Stimulated activated CD4-positive, alpha-beta T cell treated with anti-CD3 and anti-CD28 coated beads, Interleukin-12 subunit alpha, Interleukin-12 subunit beta, amount 100 ng/mL, for 4 hours (primary cell): Measurements from ENCODE around the gene FAM76A.
"Not testable (repeated sequence)": the region's sequence is repeated elsewhere in the genome, so short reads cannot be mapped to it uniquely, and the experiment has no call there.

Experiments
- DNase-seq: peaks from one replicate; pipeline ENCODE4 v3.0.0-alpha.2; 2020

Gene FAM76A

GRCh38 chr1:27782950-27783349 is 57.2 kb downstream of the FAM76A start:
- no peak for DNase-seq

GRCh38 chr1:27784700-27785099 is 58.9 kb downstream of the FAM76A start:
- no peak for DNase-seq

DNA sequence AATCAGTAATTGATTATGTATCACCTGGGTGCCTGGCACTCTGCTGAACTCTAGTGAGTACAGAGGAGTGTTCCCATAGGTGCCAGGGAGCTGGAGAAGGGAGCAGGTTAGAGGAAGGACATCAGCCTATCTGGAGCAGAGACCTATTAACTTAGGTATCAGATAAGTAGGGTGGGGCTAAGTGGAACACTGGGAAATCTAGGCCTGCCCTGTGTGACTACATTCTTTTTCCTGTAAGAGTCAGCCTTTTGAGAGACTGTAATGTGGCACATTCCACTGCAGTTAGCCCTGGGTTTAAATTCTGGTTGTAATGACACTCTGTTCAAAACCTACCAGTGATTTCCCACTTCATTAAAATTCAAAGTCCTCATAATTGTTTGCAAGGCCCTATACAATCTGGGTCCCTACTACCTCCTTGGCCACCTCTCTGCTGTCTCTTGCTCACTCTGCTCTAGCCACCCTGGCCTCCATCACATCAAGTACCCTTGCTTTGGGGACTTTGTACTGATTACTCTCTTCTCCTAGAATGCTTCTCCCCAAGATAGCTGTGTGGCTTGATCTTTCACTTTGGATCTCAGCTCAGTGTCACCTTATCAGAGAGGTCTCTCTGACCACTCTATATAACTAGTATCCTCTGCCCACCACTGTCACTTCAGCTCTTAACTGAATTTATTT is 60.2 kb downstream of the FAM76A start:
- no peak for DNase-seq

DNA sequence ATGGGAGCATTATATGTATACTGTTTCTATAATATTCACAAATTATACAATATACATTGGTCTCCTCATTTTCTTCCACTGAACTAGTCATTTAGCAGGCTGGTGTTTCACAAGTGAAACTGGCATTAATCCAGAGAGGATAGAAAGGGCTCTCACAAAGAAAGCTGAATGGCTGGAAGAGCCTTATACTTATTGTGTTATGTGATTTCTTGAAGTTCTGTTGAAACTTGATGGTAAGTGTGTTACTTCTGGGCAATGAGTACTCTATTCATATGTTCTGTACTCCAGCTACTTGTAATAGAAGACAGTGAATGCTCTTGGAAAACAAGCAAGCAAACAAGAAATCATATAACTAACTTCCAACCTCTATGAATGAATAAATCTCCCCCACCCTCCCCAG is 62.1 kb downstream of the FAM76A start:
- no peak for DNase-seq

DNA sequence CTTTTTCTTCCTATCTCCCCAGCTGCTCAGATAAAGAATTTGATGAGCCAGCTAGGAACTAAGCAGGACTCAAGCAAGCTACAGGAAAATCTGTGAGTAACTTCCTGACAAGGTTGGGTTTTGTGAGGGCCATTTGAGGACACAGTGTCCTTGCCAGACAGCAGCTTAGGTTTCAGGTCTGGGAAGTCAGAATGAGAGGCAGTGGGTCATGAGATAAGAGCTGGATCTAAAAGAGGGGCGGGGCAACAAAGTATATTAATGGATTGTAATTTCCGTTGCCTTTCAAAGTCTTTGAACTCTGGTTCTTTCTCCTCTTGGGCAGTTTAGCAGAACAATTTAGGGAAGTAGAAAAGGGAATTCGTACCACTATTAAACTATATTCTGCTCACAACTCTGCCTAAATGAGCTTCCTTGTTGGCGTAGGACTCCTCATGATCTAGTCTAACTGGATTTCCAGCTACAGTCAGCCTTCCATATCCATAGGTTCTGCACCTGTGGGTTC is 63.8 kb downstream of the FAM76A start:
- DNase-seq, result no peak

DNA sequence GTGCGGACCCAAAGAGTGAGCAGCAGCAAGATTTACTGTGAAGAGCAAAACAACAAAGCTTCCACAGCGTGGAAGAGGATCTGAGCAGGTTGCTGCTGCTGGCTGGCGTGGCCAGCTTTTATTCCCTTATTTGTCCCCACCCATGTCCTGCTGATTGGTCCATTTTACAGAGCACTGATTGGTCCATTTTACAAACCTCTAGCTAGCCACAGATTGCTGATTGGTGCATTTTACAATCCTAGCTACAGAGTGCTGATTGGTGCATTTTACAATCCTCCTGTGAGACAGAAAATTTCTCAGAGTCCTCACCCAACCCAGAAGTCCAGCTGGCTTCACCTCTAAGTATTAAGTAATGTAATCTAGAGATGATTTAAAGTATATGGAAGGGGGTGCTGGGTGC is 64.5 kb downstream of the FAM76A start:
- DNase-seq, result not testable (repeated sequence)

- no peak for DNase-seq
Measured at GRCh38 chr1:27795601-27796000, 69.8 kb downstream of the FAM76A start.

GRCh38 chr1:27804791-27805190 is 79.0 kb downstream of the FAM76A start:
- DNase-seq, result no peak

- no peak for DNase-seq
Measured at GRCh38 chr1:27806758-27807157, 81.0 kb downstream of the FAM76A start.

GRCh38 chr1:27807385-27807784 is 81.6 kb downstream of the FAM76A start:
- DNase-seq, result no peak

DNA sequence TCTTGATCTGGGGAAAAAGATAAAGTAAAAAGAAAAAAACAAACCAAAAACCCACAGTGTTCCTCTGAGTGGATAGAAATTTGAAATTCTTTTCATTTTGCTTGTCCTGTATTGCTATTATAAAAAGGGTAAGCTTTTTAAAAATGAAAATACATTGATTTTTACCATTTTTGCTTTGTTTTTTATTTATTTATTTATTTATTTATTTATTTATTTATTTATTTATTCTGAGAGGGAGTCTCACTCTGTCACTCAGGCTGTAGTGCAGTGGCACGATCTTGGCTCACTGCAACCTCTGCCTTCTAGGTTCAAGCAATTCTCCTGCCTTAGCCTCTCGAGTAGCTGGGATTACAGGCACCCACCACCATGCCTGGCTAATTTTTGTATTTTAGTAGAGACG is 82.4 kb downstream of the FAM76A start:
- DNase-seq, result not testable (repeated sequence)

DNA sequence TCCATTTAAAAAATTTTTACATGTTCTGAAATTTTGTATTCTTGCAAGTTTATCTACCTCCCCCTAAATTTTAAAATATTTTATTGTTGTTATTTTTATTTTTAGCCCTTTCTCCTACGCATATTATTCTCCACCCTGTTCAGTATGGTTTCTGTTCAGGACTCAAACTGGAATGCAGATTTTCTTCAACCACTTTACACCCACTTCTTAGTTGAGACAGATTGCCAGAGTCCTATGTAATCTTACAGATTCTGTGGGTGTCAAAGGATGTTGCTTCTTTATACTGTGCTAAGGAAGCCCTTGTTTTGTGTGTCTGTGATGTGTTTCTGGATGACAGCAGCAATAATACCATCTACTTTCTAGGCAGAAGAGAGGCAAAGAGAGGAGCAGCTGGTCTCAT is 84.1 kb downstream of the FAM76A start:
- DNase-seq, result no peak

GRCh38 chr1:27811741-27812500 is 86.2 kb downstream of the FAM76A start:
- no peak for DNase-seq
